IMR-90 (cell line): ENCODE results near the gene MC5R.
A peak's percentile ranks its signal among the peaks of the same experiment; 100 is the strongest.

Source experiments
- CEBPB ChIP-seq: IDR thresholded peaks from 2 replicates; pipeline ENCODE4 v1.6.1; 2012; ENCODE audit warnings: low read depth, low read length, improper control_type of control experiment
- CTCF ChIP-seq: conservative IDR thresholded peaks from 2 replicates; pipeline ENCODE4 v1.5.1; 2012; ENCODE audit warnings: mild to moderate bottlenecking, low read depth, low read length, improper control_type of control experiment
- FOS ChIP-seq: fragments of 150-350 bp; IDR thresholded peaks from 2 replicates; pipeline ENCODE4 v1.6.1; 2016; ENCODE audit warnings: low read depth, low read length
- MAFK ChIP-seq: IDR thresholded peaks from 2 replicates; pipeline ENCODE4 v1.6.1; 2012; ENCODE audit warnings: low read depth, low read length, improper control_type of control experiment
- MAZ ChIP-seq: IDR thresholded peaks from 2 replicates; pipeline ENCODE4 v1.6.1; 2012; ENCODE audit warnings: low read depth, mild to moderate bottlenecking, low read length, improper control_type of control experiment, moderate library complexity, borderline replicate concordance
- POLR2A ChIP-seq: IDR thresholded peaks from 2 replicates; pipeline ENCODE4 v1.6.1; 2012; ENCODE audit warnings: mild to moderate bottlenecking, low read depth, low read length
- RAD21 ChIP-seq: IDR thresholded peaks from 2 replicates; pipeline ENCODE4 v1.6.1; 2012; ENCODE audit warnings: low read length, improper control_type of control experiment
- RFX5 ChIP-seq: IDR thresholded peaks from 2 replicates; pipeline ENCODE4 v1.8.0; 2012; ENCODE audit warnings: low read depth, mild to moderate bottlenecking, low read length, moderate library complexity
- USF2 ChIP-seq: fragments of 150-350 bp; IDR thresholded peaks from 2 replicates; pipeline ENCODE4 v1.6.1; 2017; ENCODE audit warnings: mild to moderate bottlenecking, antibody characterized with exemption, low read length, low read depth
- TF ChIP-seq, protein P1 (sequence below): fragments of 150-350 bp; IDR thresholded peaks from 2 replicates; pipeline ENCODE4 v1.6.1; 2016; ENCODE audit warnings: low read depth, mild to moderate bottlenecking, low read length, moderate library complexity, borderline replicate concordance

GRCh38 chr18:13811993-13812392 is 12.0 kb upstream of the MC5R start:
- TF ChIP-seq CTCF = 0 out of 2 replicates have a peak, but pooled peaks have one; percentile 11
- TF ChIP-seq FOS = no peak
- TF ChIP-seq MAFK = no peak
- TF ChIP-seq USF2 = no peak
- TF ChIP-seq, protein P1, sequence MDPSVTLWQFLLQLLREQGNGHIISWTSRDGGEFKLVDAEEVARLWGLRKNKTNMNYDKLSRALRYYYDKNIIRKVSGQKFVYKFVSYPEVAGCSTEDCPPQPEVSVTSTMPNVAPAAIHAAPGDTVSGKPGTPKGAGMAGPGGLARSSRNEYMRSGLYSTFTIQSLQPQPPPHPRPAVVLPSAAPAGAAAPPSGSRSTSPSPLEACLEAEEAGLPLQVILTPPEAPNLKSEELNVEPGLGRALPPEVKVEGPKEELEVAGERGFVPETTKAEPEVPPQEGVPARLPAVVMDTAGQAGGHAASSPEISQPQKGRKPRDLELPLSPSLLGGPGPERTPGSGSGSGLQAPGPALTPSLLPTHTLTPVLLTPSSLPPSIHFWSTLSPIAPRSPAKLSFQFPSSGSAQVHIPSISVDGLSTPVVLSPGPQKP = no peak
- TF ChIP-seq POLR2A = no peak
- no peak for TF ChIP-seq MAZ
- no peak for TF ChIP-seq RFX5
- no peak for TF ChIP-seq RAD21
- TF ChIP-seq CEBPB = no peak
